K562 (cell line): Measurements from ENCODE around the gene TAS2R13. TPM values are rescaled to one million over a fixed set of nuclear protein-coding genes. Genes with fewer than 3 reads are reported as not detected.

Source experiments
- ATAC-seq: fragments of 200-7000 bp; cut with Tn5 transposase; 3 replicates; pipeline ENCODE4 v1.9.1; 2020; ENCODE audit warnings: moderate library complexity
- BruUV-seq: library from RNA; stranded (reverse); fragments of 400-500 nt; replicated peaks from 2 replicates; lab custom pipeline; 2021; lab: Mats Ljungman, UMichigan
- CTCF ChIA-PET: fragments of 300-600 bp; formaldehyde crosslinking; extraction: SDS; loops from one replicate; lab custom pipeline; 2021; ENCODE audit warnings: low intra/inter-chr PET ratio; lab: Yijun Ruan, JAX
- POLR2A ChIA-PET: fragments of 300-600, 350-650 bp; sonication (Branson Sonifier 250); formaldehyde crosslinking; extraction: SDS; loops from one replicate; lab custom pipeline; 2021; ENCODE audit warnings: antibody characterized with exemption, inconsistent platforms; lab: Yijun Ruan, JAX
- DNase-seq, 4 experiments: peaks; one replicate each; pipeline versions ENCODE4 v3.0.0 to v3.0.0-alpha.2; 2011 to 2018; ENCODE audit warnings: low spot score in 3 of 4, mixed read lengths in 3 of 4; ENCODE audit errors: extremely low read depth in 1 of 4
- FAIRE-seq: peaks from 2 replicates; lab custom pipeline; 2011; peaks lifted over from hg19 to GRCh38; lab: Jason Lieb, UNC
- H2AFZ ChIP-seq: 2 replicates; pipeline ENCODE4 v1.6.0; 2011; ENCODE audit warnings: low read depth, low read length, control low read depth, inconsistent platforms
- H3K27ac ChIP-seq: fragments of 200-600 bp; 3 replicates; pipeline ENCODE4 v1.8.0; 2011; ENCODE audit warnings: low read depth, mild to moderate bottlenecking, control low read depth, inconsistent platforms, low read length, moderate library complexity, mixed read lengths; ENCODE audit errors: extremely low read depth
- H3K27me3 ChIP-seq, 2 experiments: fragments of 300-600 bp in 1 of 2; 2 replicates in 1 of 2; 3 replicates in 1 of 2; pipeline versions ENCODE4 v1.6.0 to v1.8.0; 2011; ENCODE audit warnings: inconsistent platforms in 2 of 2, low read length in 2 of 2, mild to moderate bottlenecking in 1 of 2, mixed read lengths in 1 of 2, moderate library complexity in 1 of 2; ENCODE audit not compliant: control insufficient read depth in 2 of 2, insufficient read depth in 2 of 2
- H3K36me3 ChIP-seq: fragments of 300-600 bp; 3 replicates; pipeline ENCODE4 v1.8.0; 2011; ENCODE audit warnings: mild to moderate bottlenecking, low read length, inconsistent platforms; ENCODE audit not compliant: control insufficient read depth, insufficient read depth
- H3K4me1 ChIP-seq, 2 experiments: fragments of 200-600 bp in 1 of 2; replicated peaks in 1 of 2; 2 replicates in 1 of 2; 3 replicates in 1 of 2; pipeline versions ENCODE4 v1.5.1 to v1.8.0; 2011; ENCODE audit warnings: inconsistent platforms in 2 of 2, low read length in 2 of 2, mild to moderate bottlenecking in 1 of 2, mixed read lengths in 1 of 2, moderate library complexity in 1 of 2; ENCODE audit not compliant: control insufficient read depth in 2 of 2, insufficient read depth in 2 of 2
- H3K4me2 ChIP-seq: 2 replicates; pipeline ENCODE4 v1.6.1; 2011; ENCODE audit warnings: low read length, control low read depth, inconsistent platforms, mixed read lengths; ENCODE audit not compliant: insufficient read depth
- H3K4me3 ChIP-seq: fragments of 200-600 bp; sonication (generic), shearing (Covaris generic); 2 replicates; pipeline ENCODE4 v1.5.1; 2016; ENCODE audit warnings: control low read depth, inconsistent platforms
- H3K79me2 ChIP-seq: fragments of 200-600 bp; 3 replicates; pipeline ENCODE4 v1.8.0; 2011; ENCODE audit warnings: low read length, inconsistent platforms; ENCODE audit not compliant: control insufficient read depth, insufficient read depth
- H3K9ac ChIP-seq, 2 experiments: 2 replicates each; pipeline versions ENCODE4 v1.6.0 to v1.6.1; 2011; ENCODE audit warnings: low read depth in 2 of 2, low read length in 2 of 2, control low read depth in 1 of 2, inconsistent platforms in 1 of 2, mild to moderate bottlenecking in 1 of 2, mixed read lengths in 1 of 2; ENCODE audit not compliant: insufficient read depth in 1 of 2
- H3K9me1 ChIP-seq: one replicate; pipeline ENCODE4 v1.6.0; 2011; ENCODE audit warnings: inconsistent platforms, mild to moderate bottlenecking, low read length, moderate library complexity; ENCODE audit not compliant: control insufficient read depth, insufficient read depth
- H3K9me3 ChIP-seq: replicated peaks from 2 replicates; pipeline ENCODE4 v1.5.1; 2011; ENCODE audit warnings: low read depth, low read length, inconsistent platforms; ENCODE audit not compliant: control insufficient read depth, insufficient read depth
- H4K20me1 ChIP-seq: replicated peaks from 2 replicates; pipeline ENCODE4 v1.6.1; 2011; ENCODE audit warnings: low read length, inconsistent platforms, mixed read lengths; ENCODE audit not compliant: control insufficient read depth, insufficient read depth
- ERF ChIP-seq: fragments of 450-650 bp; formaldehyde crosslinking; IDR thresholded peaks from 2 replicates; pipeline ENCODE4 v1.4.0; 2020; ENCODE audit warnings: mild to moderate bottlenecking, mixed read lengths
- ID3 ChIP-seq, 2 experiments: fragments of 250-450 bp in 1 of 2; fragments of 450-650 bp in 1 of 2; sonication (Bioruptor Pico) in 1 of 2; IDR thresholded peaks; 2 replicates each; pipeline versions ENCODE4 v1.6.1 to v1.8.0; 2016 to 2021; ENCODE audit warnings: mild to moderate bottlenecking in 2 of 2, moderate library complexity in 2 of 2, missing compliant biosample characterization in 1 of 2, missing genetic modification characterization in 1 of 2
- NCOA6 ChIP-seq: fragments of 450-650 bp; IDR thresholded peaks from 2 replicates; pipeline ENCODE4 v1.6.1; 2017; ENCODE audit warnings: mild to moderate bottlenecking
- PPARD ChIP-seq: fragments of 250-450 bp; sonication (Bioruptor Pico); IDR thresholded peaks from 2 replicates; pipeline ENCODE4 v1.8.0; 2022; ENCODE audit warnings: inconsistent platforms, mild to moderate bottlenecking, moderate library complexity
- WGBS: fragments of 100-300 bp; shearing (Covaris generic); methylation state at CpG from one replicate; pipeline ENCODE4 v1.1.6; 2016; ENCODE audit warnings: low coverage, mixed read lengths; ENCODE audit not compliant: insufficient coverage; ENCODE audit errors: missing lambda C conversion rate; 5-methylcytosine and 5-hydroxymethylcytosine counted together
- in situ Hi-C: fragments of 300-500 bp; cut with MboI; formaldehyde crosslinking; loops from 4 replicates; pipeline ENCODE4 v1.15.0; 2018; ENCODE audit warnings: inconsistent platforms, mixed read lengths
- intact Hi-C: fragments of 100-400 bp; cut with micrococcal nuclease; formaldehyde crosslinking; loops from 2 replicates; pipeline ENCODE4 v1.14.2; 2022
- polyA plus RNA-seq, 8 experiments: library from polyadenylated mRNA; depleted of rRNA in 4 of 8; stranded (reverse) in 5 of 8; unstranded in 3 of 8; fragments of >200 nt; fragmentation: Nextera tagmentation in 2 of 8; fragmentation: Illumina TruSeq in 1 of 8; extraction: Ambion mirVana in 2 of 8; extraction: Trizol in 1 of 8; gene quantifications; 2 replicates each; pipeline versions ENCODE4 v1.2.1 to v1.2.3, GENCODE V29; 2011 to 2014; ENCODE audit warnings: inconsistent platforms in 1 of 8, missing spikeins in 1 of 8
- total RNA-seq, 7 experiments: library from RNA; depleted of rRNA in 6 of 7; stranded (reverse); fragments of >200 nt in 6 of 7; fragmentation: Illumina TruSeq in 2 of 7; extraction: Trizol in 2 of 7; gene quantifications; 2 replicates each; pipeline versions ENCODE4 v1.2.1 to v1.2.3, GENCODE V29; 2011 to 2021; ENCODE audit warnings: low replicate concordance in 1 of 7
- TF ChIP-seq, protein P1 (sequence below): fragments of 250-450 bp; sonication (Bioruptor Pico); IDR thresholded peaks from 2 replicates; pipeline ENCODE4 v1.4.0; 2020; ENCODE audit warnings: mild to moderate bottlenecking, moderate library complexity

The TAS2R13 gene
- total and polyA plus RNA-seq, 9 of the 15 experiments (the other 6 are each of a cell fraction or from before 2014, with no cell fraction given): 0.07 to 1.4 (median 0.52) TPM; not detected in 3

GRCh38 chr12:10940389-10940788 lies 31.0 kb upstream of the TAS2R13 start:
- Histone ChIP-seq H3K4me3 (no peak overlapping the region), H2AFZ (no peak overlapping the region), H3K36me3 (no peaks in the 10 kb centered on the region), H3K4me1 (peaks cover 0 to 7% of the 10 kb centered on the region in 2 experiments; a peak in 2 of 5 replicates), H3K27ac (no peak overlapping the region), H3K9me1 (no peaks in the 10 kb centered on the region), H3K27me3 (no peaks in the 10 kb centered on the region), H3K9ac (no peak overlapping the region), H3K4me2 (no peak overlapping the region), H4K20me1 (no peaks in the 10 kb centered on the region), H3K9me3 (no peaks in the 10 kb centered on the region), H3K79me2 (no peaks in the 10 kb centered on the region)
- TF ChIP-seq PPARD (CRISPR knock-in tag) (no peak), NCOA6 (no peak), ERF (CRISPR knock-in tag) (no peak), ID3 (CRISPR knock-in tag; IDR thresholded peaks at IDR 0.05) (no peak), ID3 (tag; IDR thresholded peaks at IDR 0.05) (no peak)
- TF ChIP-seq, protein P1, sequence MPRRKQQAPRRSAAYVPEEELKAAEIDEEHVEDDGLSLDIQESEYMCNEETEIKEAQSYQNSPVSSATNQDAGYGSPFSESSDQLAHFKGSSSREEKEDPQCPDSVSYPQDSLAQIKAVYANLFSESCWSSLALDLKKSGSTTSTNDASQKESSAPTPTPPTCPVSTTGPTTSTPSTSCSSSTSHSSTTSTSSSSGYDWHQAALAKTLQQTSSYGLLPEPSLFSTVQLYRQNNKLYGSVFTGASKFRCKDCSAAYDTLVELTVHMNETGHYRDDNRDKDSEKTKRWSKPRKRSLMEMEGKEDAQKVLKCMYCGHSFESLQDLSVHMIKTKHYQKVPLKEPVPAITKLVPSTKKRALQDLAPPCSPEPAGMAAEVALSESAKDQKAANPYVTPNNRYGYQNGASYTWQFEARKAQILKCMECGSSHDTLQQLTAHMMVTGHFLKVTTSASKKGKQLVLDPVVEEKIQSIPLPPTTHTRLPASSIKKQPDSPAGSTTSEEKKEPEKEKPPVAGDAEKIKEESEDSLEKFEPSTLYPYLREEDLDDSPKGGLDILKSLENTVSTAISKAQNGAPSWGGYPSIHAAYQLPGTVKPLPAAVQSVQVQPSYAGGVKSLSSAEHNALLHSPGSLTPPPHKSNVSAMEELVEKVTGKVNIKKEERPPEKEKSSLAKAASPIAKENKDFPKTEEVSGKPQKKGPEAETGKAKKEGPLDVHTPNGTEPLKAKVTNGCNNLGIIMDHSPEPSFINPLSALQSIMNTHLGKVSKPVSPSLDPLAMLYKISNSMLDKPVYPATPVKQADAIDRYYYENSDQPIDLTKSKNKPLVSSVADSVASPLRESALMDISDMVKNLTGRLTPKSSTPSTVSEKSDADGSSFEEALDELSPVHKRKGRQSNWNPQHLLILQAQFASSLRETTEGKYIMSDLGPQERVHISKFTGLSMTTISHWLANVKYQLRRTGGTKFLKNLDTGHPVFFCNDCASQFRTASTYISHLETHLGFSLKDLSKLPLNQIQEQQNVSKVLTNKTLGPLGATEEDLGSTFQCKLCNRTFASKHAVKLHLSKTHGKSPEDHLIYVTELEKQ (CRISPR knock-in tag): no peak
- no TSS peak for BruUV-seq
- FAIRE-seq (no peak), ATAC-seq (no peak), DNase-seq (no peak)
- WGBS: 78% methylated on average over 2 of the region's 2 CpGs
- intact Hi-C loops (no loop called here), in situ Hi-C loops (no loop called here)
- CTCF ChIA-PET: no interaction called here
- POLR2A ChIA-PET: no interaction called here
